ENCODE data around the gene NAAA. TPM values are rescaled to one million over a fixed set of nuclear protein-coding genes. Genes with fewer than 3 reads are reported as not detected.
"Not testable (repeated sequence)": the region's sequence is repeated elsewhere in the genome, so short reads cannot be mapped to it uniquely, and the experiment has no call there.

The NAAA gene
- total RNA-seq, 1 donor from 2014 or later: 11.5 TPM

DNA sequence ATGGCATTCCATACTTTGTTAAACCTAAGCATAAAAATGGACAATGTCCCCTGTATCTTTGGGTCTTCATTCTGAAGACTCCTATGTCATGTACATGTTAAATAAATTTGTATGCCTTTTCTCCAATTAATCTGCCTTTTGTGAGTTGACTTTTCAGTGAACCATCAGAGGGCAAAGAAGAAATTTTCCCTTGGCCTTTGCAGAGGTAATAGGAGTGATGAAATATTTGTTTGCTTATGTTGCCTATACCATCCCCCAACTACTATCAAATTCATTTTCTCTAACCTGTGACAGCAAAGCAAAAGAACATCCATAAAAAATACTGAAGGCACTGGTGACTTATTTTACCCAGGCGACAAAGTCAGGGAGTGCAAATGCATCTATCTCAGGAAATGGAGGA, 18.2 kb downstream of the NAAA start:
- ATAC-seq (no peak), DNase-seq (no peak)
- intact Hi-C loops (cut with micrococcal nuclease): no loop called here

GRCh38 chr4:75921910-75922309, 18.9 kb downstream of the NAAA start:
- DNase-seq (no peak), ATAC-seq (no peak)
- intact Hi-C loops (cut with micrococcal nuclease): no loop called here

DNA sequence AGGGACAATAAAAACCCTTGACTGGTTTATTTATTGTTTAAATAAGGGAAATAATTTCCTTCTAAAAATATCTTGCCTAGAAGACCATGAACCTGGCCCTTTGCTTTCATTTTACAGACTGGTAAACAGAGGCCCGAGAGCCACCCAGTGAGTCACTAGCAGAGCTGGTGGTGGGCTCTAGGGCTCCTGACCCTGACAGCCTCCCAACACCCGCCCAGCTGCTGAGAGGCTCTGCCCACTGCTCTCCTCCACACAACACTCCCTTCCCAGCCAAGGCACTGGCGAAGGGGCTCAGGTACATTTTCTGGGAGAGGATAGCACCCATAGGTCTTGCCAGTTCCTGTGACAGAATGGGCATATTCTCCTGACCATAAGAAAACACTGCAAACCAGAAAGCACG, 20.5 kb downstream of the NAAA start:
- intact Hi-C loops (cut with micrococcal nuclease): no loop called here
- ATAC-seq (no peak), DNase-seq (no peak)

GRCh38 chr4:75919920-75920319, 20.9 kb downstream of the NAAA start:
- intact Hi-C loops (cut with micrococcal nuclease): no loop called here
- DNase-seq (peak; percentile 46), ATAC-seq (peak; percentile 64)

DNA sequence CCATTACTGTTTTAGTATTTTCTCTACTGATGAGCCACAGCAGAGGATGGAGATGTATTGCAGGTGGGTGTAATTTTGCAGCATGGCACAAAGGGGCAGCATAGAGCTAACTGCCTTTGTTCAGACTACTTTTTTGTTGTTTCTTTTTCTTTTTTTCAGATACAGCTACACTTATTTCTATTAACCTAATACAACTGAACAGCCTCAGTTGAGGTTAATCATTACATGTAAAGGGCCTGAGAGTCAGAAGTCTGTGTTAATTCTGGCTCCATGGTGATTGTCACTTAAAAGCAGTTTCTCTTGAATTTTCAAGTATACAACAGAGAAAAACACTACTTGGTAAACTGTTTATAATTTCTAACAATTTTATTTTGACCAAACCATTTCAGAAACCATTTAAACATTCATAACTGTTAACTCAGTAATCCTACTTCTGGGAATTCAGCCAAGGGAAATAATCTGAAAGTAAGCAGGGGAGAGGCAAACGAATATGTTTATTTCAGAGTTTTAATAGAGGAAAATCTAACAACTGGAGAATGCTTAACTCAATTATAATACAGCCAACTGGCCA, 24.6 kb downstream of the NAAA start:
- ATAC-seq: peak; percentile 49

DNA sequence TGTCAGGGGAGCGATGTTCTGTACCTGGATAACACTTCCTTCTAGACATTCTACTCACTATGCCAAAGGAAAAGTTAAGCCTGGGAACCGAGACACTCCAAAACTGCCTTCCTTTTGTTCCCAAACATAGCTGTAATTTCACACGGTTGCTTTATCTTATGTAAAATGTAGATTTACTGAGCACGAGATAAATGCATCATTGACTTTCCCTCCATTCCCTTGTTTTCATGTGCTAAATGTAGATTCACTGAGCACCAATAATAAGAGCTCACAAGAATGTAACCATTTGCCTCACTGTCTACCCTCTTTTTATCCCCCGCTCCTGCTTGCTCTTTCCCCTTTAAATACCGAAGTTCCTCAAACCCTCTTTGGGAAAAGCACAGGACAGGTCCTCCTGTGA, 27.8 kb downstream of the NAAA start:
- no peak for ATAC-seq
- intact Hi-C loops (cut with micrococcal nuclease): no loop called here

More for the DNA sequence above, 24.6 kb downstream of the NAAA start:
- intact Hi-C loops (cut with micrococcal nuclease): no loop called here
- DNase-seq: no peak

GRCh38 chr4:75910831-75911230, 30.0 kb downstream of the NAAA start:
- intact Hi-C loops (cut with micrococcal nuclease); DNase-seq; ATAC-seq: not testable (repeated sequence)

More for the DNA sequence above, 27.8 kb downstream of the NAAA start:
- no peak for DNase-seq

DNA sequence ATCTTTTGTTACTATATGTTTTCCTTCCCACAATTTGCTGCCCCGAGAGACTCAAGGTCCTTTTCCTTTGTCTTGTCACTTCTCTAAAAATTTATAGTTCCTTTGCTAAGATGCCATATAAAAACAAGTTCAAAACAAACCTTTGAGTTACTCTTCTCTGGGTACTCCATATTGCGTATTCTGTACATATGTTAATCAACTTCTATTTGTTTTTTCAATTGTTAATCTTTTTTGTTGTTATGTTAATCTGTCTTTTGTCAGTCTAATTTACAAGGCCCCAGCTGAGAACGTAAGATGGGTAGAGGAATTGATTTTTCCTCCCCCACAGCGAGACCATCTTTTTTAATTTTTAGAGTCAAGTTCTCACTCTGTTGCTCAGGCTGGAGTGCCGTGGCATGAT, 31.4 kb downstream of the NAAA start:
- DNase-seq: no peak
- ATAC-seq: no peak
- intact Hi-C loops (cut with micrococcal nuclease): no loop called here

GRCh38 chr4:75908555-75908954, 32.3 kb downstream of the NAAA start:
- DNase-seq (no peak), ATAC-seq (no peak)
- intact Hi-C loops (cut with micrococcal nuclease): no loop called here

DNA sequence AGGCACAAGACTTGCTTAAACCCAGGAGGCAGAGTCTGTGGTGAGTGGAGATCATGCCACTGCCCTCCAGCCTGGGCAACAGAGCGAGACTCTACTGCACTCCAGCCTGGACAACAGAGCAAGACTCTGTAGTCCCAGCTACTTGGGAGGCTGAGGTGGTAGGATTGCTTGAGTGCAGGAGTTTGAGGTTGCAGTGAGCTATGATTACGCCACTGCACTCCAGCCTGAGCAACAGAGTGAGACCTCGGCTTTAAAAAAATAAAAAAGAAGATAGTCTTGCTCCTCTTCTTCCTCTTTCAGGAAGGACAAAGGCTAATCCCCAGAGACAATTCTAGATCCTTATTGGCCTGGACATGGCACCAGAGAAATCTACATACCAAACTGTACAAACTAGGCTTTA, 32.8 kb downstream of the NAAA start:
- no peak for ATAC-seq
- no peak for DNase-seq
- intact Hi-C loops (cut with micrococcal nuclease): no loop called here

- ATAC-seq: no peak
Measured at GRCh38 chr4:75904076-75904475, 36.7 kb downstream of the NAAA start.

DNA sequence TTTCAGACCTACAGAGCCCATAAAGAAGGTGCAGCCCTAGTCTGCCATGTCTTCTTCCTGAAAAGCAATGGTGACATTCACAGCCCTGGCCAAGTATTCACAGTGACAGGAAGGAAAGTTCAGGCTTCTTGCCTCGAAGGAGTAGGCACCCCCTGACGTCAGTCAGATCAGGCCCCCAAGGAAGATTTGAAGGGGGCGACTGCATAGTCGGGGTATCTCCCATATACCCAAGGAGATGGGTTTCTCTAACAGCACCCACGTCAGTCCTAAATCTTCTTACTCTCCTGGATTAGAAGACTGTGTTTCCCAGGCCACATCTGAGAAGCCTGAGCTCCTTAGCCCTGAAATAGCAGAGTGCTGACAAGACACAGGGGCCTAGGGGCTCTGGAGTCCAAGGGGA, 38.5 kb downstream of the NAAA start, which contains the start of gene PPEF2:
Gene PPEF2, minus strand, starts transcription at position 101 of the 400 bp plus-strand sequence. CDS start 6,127 bp downstream, outside the sequence.
- DNase-seq (no peak), ATAC-seq (no peak)
- intact Hi-C loops (cut with micrococcal nuclease): no loop called here

More at GRCh38 chr4:75904076-75904475, 36.7 kb downstream of the NAAA start:
- DNase-seq: no peak
- intact Hi-C loops (cut with micrococcal nuclease): no loop called here

- intact Hi-C loops (cut with micrococcal nuclease): no loop called here
- ATAC-seq: no peak
- DNase-seq: no peak
Measured at GRCh38 chr4:75898536-75898935, 42.3 kb downstream of the NAAA start.

DNA sequence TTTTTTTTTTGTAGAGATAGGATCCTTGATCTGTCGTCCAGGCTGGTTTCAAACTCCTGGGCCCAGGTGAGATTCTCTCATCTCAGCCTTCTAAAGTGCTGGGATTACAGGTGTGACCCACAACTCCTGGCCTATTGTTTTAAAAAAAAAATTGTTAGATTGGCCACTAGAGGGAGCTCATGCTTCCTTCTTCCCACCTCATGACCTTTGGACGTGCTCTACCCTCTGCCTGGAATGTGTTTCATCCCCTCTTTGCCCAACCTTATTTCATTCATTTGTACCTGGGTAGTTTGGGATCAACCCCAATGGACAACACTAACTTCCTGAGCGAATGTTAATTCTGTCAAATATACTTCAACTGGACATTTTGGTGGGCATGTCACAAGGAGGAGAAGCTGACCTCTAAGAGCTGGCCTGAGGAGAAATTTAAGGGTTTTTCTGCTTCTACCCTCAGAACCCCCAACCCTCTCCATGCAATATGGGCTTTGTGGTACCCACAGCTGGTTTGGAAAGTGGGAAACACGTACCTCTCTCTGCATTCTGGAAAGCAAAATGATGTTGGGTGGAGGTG, 45.0 kb downstream of the NAAA start:
- no peak for DNase-seq
- intact Hi-C loops (cut with micrococcal nuclease): no loop called here
- ATAC-seq: peak; percentile 51

DNA sequence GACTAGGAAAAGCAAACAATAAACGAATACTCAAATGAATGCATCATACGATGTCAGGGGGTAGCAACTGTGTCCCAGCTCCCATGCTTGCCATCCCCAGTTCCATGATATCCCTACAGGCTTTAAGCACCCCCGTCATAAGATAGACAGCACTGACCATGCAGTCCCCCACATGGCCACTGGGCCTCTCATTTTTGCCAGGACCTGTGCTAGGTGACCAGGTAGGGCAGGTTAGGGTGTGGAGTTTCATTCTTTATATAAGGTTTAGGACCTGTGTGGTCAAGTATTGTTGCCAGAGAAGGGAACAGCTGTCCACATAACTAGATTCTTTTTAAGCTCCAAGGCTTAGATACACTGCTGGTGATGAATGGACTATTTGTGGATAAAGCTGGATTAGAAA, 48.3 kb downstream of the NAAA start:
- ATAC-seq (no peak), DNase-seq (no peak)
- intact Hi-C loops (cut with micrococcal nuclease): no loop called here

DNA sequence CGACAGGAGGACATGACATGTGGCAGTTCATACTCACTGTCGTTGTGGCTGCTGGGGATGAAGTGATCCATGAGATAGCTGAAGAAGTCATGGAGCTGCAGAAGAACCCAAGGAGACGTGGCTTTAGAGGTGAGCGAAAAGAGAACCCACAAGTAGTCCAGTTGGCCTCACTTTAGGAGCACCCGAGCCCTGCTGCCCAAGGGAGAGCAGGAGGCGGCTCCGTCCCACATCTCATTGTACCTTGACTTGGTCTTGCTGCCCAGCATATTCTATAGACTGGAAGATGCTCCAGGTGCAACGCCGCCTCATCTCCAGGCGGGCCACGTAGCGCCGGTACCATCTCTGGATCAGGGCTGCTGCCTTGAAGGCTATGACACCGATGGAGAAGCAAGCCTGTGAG, 49.2 kb downstream of the NAAA start:
- ATAC-seq: no peak

DNA sequence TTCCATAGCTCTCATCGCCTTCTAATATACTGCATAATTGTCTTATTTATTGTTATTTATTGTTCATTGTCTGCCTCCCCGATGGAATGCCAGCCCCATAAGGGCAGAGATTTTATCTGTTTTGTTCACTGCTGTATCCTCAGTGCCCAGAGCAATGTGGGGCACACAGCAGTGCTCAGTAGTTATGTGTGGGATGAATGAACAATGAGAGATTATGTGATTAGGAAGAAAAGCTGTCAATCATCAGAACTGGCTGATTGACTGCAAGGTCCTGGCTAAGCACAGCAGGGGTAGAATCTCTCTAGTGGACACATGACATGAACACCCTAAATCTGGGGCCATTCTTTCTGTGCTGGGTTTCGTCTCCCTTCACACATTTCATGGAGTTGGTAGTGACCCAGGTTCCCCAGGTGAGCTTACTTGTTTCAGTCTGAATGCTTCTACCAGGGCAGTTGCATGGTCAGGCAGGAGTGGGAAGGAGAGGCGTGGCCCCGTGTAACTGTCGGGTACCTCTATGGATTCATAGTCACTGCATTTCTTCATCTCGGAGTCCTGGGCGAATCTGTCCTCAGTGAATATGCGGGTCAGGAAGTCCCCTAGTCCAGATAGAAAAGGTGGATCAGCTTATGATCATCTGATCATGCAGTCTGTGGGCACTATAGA, 51.1 kb downstream of the NAAA start:
- intact Hi-C loops (cut with micrococcal nuclease): no loop called here
- ATAC-seq: no peak
- DNase-seq: no peak

More for the DNA sequence above, 49.2 kb downstream of the NAAA start:
- intact Hi-C loops (cut with micrococcal nuclease): no loop called here
- DNase-seq: no peak

DNA sequence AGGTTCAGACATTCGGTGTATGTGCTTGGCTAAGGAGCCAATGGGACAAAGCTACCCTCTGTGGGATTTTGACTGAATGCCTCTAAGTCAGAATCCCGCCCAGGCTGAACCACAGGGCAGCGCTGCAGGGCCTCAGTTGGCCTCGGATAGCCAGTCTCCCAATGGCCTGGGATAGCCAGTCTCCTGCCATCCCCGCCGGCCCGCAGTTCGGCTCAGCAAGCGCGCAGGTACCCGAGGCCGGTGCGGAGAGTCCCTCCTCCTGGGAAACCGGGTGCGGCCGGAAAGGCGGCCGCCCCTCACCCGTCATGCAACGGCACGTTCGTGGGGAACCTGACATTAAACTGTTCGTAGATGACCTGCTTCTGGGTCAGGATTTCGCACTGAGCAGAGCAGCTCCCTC, 54.7 kb downstream of the NAAA start:
- DNase-seq (no peak), ATAC-seq (no peak)
- intact Hi-C loops (cut with micrococcal nuclease): no loop called here

DNA sequence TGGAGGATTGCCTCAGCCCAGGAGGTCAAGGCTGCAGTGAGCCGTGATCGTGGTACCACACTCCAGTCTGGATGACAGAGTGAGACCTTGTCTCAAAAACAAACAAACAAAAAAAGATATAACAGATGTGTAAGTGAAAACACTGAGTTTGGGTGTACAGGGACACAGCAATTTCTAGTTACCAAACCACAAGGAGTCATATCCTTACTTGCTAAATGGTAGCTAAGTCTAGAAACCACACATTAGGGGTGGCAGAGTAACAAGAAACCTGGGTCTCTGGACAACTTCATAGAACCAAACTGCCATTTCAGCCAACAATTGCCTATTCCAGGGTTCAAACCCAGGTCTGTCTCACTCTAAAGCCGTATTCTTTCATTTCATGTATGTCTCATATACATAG, 59.3 kb downstream of the NAAA start:
- intact Hi-C loops (cut with micrococcal nuclease): no loop called here
- no peak for DNase-seq
- no peak for ATAC-seq

- ATAC-seq: no peak
- intact Hi-C loops (cut with micrococcal nuclease): no loop called here
Measured at GRCh38 chr4:75880278-75880677, 60.5 kb downstream of the NAAA start.

DNA sequence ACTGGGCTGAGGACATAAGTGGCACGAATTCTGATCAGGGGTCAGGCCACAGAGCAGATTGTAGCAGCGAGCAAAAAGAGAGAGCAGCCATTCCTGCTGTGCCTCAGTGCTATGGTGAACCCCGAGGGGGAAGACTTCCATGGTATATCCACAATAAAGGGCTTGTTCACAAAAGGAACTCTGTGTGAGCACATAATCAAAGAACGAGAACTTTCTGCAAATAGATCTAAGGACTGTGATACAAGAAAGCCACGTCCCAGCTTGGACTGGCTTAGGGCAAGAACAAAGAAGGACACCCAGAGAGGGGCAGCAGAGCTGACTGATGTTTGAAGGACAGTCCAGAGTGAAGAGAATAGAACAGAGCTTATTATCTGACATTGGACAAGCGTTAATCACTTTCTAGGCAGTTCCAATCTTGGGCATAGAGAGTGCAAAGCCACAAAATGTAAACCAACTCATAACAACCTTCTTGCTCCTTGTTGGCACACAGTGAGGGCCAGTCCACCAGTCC, 62.5 kb downstream of the NAAA start:
- intact Hi-C loops (cut with micrococcal nuclease): no loop called here
- ATAC-seq (no peak), DNase-seq (no peak)

More at GRCh38 chr4:75880278-75880677, 60.5 kb downstream of the NAAA start:
- no peak for DNase-seq
